WERI-Rb-1 (cell line): Measurements from ENCODE around the gene HDAC4.

ENCODE experiments used
- DNase-seq: peaks from one replicate; pipeline ENCODE4 v3.0.0-alpha.2; 2020
- H3K27ac ChIP-seq: fragments of 250-450 bp; sonication (Bioruptor Pico); 2 replicates; pipeline ENCODE4 v1.5.1; 2020; ENCODE audit warnings: mild to moderate bottlenecking, moderate library complexity
- H3K27me3 ChIP-seq: fragments of 250-450 bp; sonication (Bioruptor Pico); 2 replicates; pipeline ENCODE4 v1.5.1; 2021; ENCODE audit warnings: mild to moderate bottlenecking, low read depth, moderate library complexity; ENCODE audit not compliant: insufficient read depth, severe bottlenecking
- H3K36me3 ChIP-seq: fragments of 250-450 bp; sonication (Bioruptor Pico); 2 replicates; pipeline ENCODE4 v1.5.1; 2020; ENCODE audit warnings: mild to moderate bottlenecking, moderate library complexity
- H3K4me3 ChIP-seq: 2 replicates; pipeline ENCODE4 v1.5.1; 2011; ENCODE audit warnings: low read depth, mild to moderate bottlenecking, control low read depth, low read length
- H3K9me3 ChIP-seq: fragments of 250-450 bp; sonication (Bioruptor Pico); 2 replicates; pipeline ENCODE4 v1.5.1; 2021; ENCODE audit warnings: mild to moderate bottlenecking, moderate library complexity; ENCODE audit not compliant: severe bottlenecking
- CTCF ChIP-seq: IDR thresholded peaks from 2 replicates; pipeline ENCODE4 v1.5.1; 2011; ENCODE audit warnings: low read depth, mild to moderate bottlenecking, control low read depth, inconsistent platforms, low read length

The HDAC4 gene

GRCh38 chr2:239399433-239399920, 1.3 kb downstream of the HDAC4 start:
- no peak for TF ChIP-seq CTCF
- Histone ChIP-seq H3K36me3 (no peaks in the 10 kb centered on the region), H3K27ac (no peak overlapping the region), H3K9me3 (no peaks in the 10 kb centered on the region), H3K4me3 (peak overlapping the region; percentile 41), H3K27me3 (peaks cover 6% of the 10 kb centered on the region)
- DNase-seq = no peak

GRCh38 chr2:239398521-239398921, 2.3 kb downstream of the HDAC4 start:
- H3K4me3 ChIP-seq = no peak overlapping the region
- H3K27ac ChIP-seq = no peak overlapping the region
- no peaks in the 10 kb centered on the region for H3K27me3 ChIP-seq
- TF ChIP-seq CTCF = no peak
- H3K9me3 ChIP-seq = no peaks in the 10 kb centered on the region
- no peaks in the 10 kb centered on the region for H3K36me3 ChIP-seq
- DNase-seq = no peak

- H3K27ac ChIP-seq = no peak overlapping the region
- no peak for DNase-seq
- no peaks in the 10 kb centered on the region for H3K27me3 ChIP-seq
- H3K36me3 ChIP-seq = no peaks in the 10 kb centered on the region
- H3K4me3 ChIP-seq = no peak overlapping the region
- no peaks in the 10 kb centered on the region for H3K9me3 ChIP-seq
- no peak for TF ChIP-seq CTCF
Measured at GRCh38 chr2:239397931-239398471, 2.8 kb downstream of the HDAC4 start.

GRCh38 chr2:239396881-239397681, 3.7 kb downstream of the HDAC4 start:
- TF ChIP-seq CTCF = peak; percentile 41
- H3K36me3 ChIP-seq = no peaks in the 10 kb centered on the region
- no peak for DNase-seq
- H3K27me3 ChIP-seq = no peaks in the 10 kb centered on the region
- no peak overlapping the region for H3K4me3 ChIP-seq
- H3K9me3 ChIP-seq = no peaks in the 10 kb centered on the region
- H3K27ac ChIP-seq = no peak overlapping the region

- no peak for DNase-seq
- H3K9me3 ChIP-seq = no peaks in the 10 kb centered on the region
- no peak for TF ChIP-seq CTCF
- H3K27me3 ChIP-seq = no peaks in the 10 kb centered on the region
- no peaks in the 10 kb centered on the region for H3K36me3 ChIP-seq
- no peak overlapping the region for H3K27ac ChIP-seq
- H3K4me3 ChIP-seq = no peak overlapping the region
Measured at GRCh38 chr2:239395524-239395923, 5.3 kb downstream of the HDAC4 start.
